T47D (cell line): ENCODE results near the gene SHF.
"Not testable (repeated sequence)": the region's sequence is repeated elsewhere in the genome, so short reads cannot be mapped to it uniquely, and the experiment has no call there.

Experiments used
- DNase-seq, 2 experiments: peaks; one replicate each; pipeline versions ENCODE4 v3.0.0 to v3.0.0-alpha.2; 2011 to 2012; ENCODE audit warnings: low read depth in 1 of 2, low spot score in 1 of 2
- JUND ChIP-seq: IDR thresholded peaks from 2 replicates; pipeline ENCODE4 v1.6.1; 2012; ENCODE audit warnings: low read depth
- in situ Hi-C: cut with HindIII; loops from 2 replicates; pipeline ENCODE4 v1.10.0; 2016; ENCODE audit warnings: low sequenced_read_pairs, low pct_unique_long_range_greater_than_20kb

SHF gene

DNA sequence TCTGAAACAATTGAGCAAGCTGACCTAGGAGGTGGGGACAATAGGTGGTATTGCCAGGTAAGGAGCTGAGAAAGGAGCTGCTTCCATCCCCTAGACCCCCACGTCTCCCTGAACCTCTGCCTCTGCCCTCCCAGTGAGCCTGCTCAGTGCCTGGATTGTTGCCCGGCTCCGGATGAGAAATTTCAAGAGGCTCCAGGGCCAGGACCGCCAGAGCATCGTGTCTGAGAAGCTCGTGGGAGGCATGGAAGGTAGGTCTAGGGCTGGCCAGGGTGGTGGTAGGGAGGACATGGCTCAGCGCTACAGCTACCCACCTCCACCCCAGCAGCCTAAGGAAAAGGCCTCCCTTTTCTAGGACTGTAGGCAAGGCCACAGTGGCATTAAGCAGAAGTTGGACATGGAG is 44.7 kb downstream of the SHF start:
- DNase-seq: no peak
- no peak for TF ChIP-seq JUND
- in situ Hi-C loops: no loop called here

DNA sequence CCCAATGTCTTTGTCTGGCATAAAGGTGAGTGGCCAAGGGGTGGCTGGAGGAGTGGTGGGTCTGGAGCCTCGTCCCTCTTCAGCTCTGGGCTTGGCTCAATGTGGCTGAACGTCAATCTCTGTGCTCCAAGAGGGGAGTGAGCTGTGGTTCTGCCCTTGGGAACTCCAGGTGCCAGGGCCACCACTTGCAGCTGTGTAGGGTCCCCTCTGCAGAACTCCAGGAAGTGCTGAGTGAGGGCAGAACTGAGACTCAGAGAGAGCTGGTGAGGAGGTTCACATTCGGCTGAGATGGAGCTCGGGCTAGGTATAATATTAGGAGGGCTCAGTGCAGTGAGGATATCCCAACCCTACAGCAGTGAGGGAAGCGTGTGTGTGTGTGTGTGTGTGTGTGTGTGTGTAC is 46.4 kb downstream of the SHF start:
- no peak for DNase-seq
- in situ Hi-C loops: no loop called here
- TF ChIP-seq JUND: no peak

- TF ChIP-seq JUND: no peak
- DNase-seq: no peak
- in situ Hi-C loops: no loop called here
These were observed 47.1 kb downstream of the SHF start for GRCh38 chr15:45140557-45141250.

DNA sequence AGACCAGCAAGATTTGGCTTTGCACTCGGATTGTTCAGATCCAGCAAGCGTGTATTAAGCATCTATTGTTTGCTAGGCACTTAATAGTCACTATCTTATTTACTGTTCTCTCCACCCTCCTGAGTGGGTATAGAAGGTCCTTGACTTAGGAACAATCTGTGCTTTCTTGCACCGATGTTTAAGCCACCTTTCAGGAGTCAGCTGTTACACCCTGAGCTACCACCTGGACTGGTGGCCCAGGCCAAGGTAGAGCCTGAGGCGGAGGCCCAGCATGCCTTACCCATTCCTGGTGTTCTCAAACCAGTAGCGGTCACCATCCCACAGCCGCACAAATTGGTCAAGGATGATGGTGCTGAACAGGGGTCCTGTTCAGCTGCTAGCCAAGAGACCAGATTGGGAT is 48.0 kb downstream of the SHF start:
- in situ Hi-C loops: no loop called here
- DNase-seq: no peak
- no peak for TF ChIP-seq JUND

DNA sequence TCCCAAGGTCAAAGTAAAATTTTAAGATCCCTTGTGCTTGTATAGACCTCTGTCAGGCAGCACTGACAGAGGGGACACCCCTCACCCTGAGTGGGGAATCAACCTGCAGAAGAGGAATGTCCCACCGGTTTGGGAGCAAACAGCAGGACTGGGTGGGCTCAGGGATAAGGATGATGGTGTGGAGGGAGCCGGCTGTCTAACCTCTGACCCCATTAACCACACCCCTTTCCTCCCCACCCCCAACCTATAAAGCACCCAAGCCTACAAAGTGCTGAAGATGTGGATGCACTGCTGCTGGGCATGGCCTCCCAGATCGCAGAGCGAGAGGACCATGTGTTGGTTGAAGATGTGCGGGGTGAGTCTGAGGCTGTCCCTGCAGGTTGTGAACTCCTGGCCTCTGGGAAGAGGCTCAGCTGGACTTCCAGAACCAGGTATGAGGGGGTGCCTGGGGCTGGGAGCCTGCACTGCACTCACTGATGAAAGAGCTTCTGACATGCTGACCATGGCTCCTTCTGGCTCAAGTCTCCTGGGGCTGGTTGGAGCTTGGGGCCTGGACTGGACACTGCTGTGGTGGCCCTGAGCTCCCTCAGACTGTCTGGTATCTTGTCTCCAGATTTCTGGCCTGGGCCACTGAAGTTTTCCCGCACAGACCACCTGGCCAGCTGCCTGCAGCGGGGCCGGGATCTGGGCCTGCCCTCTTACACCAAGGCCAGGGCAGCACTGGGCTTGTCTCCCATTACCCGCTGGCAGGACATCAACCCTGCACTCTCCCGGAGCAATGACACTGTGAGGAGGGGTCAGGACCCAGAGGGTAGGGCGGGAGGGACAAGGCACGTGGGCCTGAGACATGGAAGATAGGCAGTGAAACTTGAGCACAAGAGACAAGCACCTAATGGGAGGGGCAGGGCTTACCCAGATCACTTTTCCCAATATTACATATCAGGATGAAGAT is 48.7 kb downstream of the SHF start:
- DNase-seq: no peak
- in situ Hi-C loops: no loop called here
- TF ChIP-seq JUND: no peak

GRCh38 chr15:45137703-45138102 is 50.1 kb downstream of the SHF start:
- no peak for TF ChIP-seq JUND
- in situ Hi-C loops: no loop called here
- no peak for DNase-seq

- no peak for TF ChIP-seq JUND
- DNase-seq: no peak
- in situ Hi-C loops: no loop called here
These were observed 51.4 kb downstream of the SHF start for GRCh38 chr15:45136378-45136764.

GRCh38 chr15:45135705-45136377 is 51.9 kb downstream of the SHF start:
- DNase-seq, in situ Hi-C loops: not testable (repeated sequence)

- TF ChIP-seq JUND: no peak
- in situ Hi-C loops: no loop called here
- no peak for DNase-seq
These were observed 52.8 kb downstream of the SHF start for GRCh38 chr15:45134682-45135604.

DNA sequence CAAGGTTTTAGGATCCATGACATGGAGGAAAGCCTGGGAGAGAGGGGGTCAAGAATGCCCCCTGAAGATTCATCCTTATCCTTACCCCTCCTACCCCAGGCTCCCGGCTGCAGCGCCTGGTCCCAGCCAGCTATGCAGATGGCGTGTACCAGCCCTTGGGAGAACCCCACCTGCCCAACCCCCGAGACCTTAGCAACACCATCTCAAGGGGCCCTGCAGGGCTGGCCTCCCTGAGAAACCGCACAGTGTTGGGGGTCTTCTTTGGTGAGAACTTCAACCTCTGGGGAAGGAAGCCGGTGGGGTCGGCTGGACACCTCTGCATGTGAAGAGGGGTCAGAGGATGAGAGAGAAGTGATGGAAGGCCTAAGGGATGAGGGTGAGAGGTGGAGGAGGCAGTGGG is 53.7 kb downstream of the SHF start:
- in situ Hi-C loops: no loop called here
- DNase-seq: no peak
- no peak for TF ChIP-seq JUND

- DNase-seq: no peak
- in situ Hi-C loops: no loop called here
- no peak for TF ChIP-seq JUND
These were observed 54.2 kb downstream of the SHF start for GRCh38 chr15:45133561-45133920.

DNA sequence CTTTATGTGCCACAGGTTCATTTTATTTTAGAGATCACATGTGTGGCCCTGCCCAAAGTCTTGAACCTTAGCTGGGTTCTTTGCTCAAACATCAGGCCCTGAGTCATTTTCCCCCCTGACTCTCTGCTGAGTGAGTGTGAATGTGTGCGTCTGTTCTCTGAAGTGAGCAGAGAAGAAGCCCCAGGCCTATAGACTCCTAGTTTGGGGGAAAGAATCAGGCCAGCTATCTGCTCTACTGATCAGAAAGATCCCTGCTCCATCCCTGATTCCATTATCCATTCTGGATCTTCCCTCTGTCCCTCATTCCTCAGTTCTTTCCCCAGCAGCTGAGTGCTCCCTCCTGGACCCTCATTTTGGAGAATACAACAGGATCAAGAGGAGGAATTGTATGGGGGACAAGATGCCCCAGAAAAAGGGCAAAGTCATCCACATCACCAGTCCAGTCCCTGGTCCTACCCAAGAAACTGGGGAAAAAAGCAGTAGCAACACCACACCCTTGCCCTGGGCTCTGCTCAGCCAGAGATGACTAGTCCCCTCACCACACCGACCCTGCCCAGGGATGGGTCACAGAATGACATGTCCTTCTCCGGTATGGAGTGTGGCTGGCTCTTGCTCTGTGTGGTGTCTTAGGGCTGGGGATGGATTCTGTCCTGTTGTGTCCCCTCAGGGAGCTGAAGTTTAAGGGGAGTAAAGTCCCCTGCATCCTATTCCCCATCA is 54.8 kb downstream of the SHF start:
- in situ Hi-C loops: no loop called here
- DNase-seq: no peak
- TF ChIP-seq JUND: no peak
